SK-N-MC (cell line): Measurements from ENCODE around the gene RER1.

Experiments
- DNase-seq: peaks from one replicate; pipeline ENCODE4 v3.0.0-alpha.2; 2011; ENCODE audit warnings: low read depth, low spot score
- H3K27ac ChIP-seq: fragments of 200-600 bp; sonication (generic); 2 replicates; pipeline ENCODE4 v1.5.1; 2016; ENCODE audit warnings: mixed run types
- H3K36me3 ChIP-seq: fragments of 200-600 bp; sonication (generic); 2 replicates; pipeline ENCODE4 v1.6.1; 2017; ENCODE audit warnings: antibody characterized with exemption, low read length, mixed read lengths; ENCODE audit not compliant: insufficient read depth
- H3K4me3 ChIP-seq: fragments of 200-600 bp; sonication (generic); 2 replicates; pipeline ENCODE4 v1.5.1; 2016
- H3K9ac ChIP-seq: fragments of 200-600 bp; sonication (generic); 2 replicates; pipeline ENCODE4 v1.8.0; 2017; ENCODE audit warnings: mixed run types, mixed read lengths; ENCODE audit not compliant: insufficient read length
- H3K9me3 ChIP-seq: fragments of 200-600 bp; sonication (generic); 2 replicates; pipeline ENCODE4 v1.6.1; 2017; ENCODE audit warnings: low read depth, mild to moderate bottlenecking, antibody characterized with exemption, low read length, moderate library complexity, mixed read lengths
- EZH2 ChIP-seq: fragments of 200-600 bp; sonication (generic); IDR thresholded peaks from one replicate; pipeline ENCODE4 v1.6.1; 2017; ENCODE audit warnings: antibody characterized with exemption
- FOXP2 ChIP-seq: optimal IDR thresholded peaks from 2 replicates; pipeline ENCODE3; 2011; ENCODE audit warnings: mild to moderate bottlenecking, moderate library complexity; ENCODE audit not compliant: insufficient read depth; ENCODE audit errors: extremely low read length, control extremely low read depth
- POLR2AphosphoS5 ChIP-seq: IDR thresholded peaks from 2 replicates; pipeline ENCODE4 v1.6.1; 2012; ENCODE audit warnings: mild to moderate bottlenecking, low read depth, low read length, borderline replicate concordance

Gene RER1

DNA sequence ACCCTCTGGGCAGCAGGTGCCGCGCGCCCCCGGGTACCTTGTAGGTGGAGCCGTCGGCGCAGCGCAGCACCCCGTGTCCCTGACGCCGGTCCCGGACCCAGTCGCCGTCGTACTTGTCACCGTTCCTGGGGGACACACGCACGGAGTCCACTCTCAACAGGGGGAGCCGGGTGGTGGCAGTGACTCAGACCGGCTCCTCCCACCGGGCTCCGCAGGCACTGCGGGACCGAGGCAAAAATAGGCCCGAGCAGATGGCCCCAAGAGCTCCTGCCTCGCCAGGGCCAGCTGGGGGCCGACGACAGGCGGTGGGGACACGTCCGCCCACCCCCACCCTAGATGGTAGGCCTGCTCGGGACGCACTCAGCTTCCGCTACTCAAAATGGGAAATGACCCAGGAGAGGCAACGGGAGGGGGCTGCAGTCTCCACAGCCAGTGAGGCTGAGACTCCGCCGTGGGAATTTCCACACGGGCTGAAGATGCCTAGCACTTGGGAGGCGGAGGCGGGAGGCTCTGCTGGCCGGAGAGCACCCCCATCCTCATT lies 6.6 kb upstream of the RER1 start:
- Histone ChIP-seq H3K9ac (no peak overlapping the region), H3K4me3 (no peak overlapping the region), H3K36me3 (no peaks in the 10 kb centered on the region), H3K27ac (no peak overlapping the region), H3K9me3 (no peaks in the 10 kb centered on the region)
- TF ChIP-seq POLR2AphosphoS5 (no peak), FOXP2 (no peak), EZH2 (no peak)
- no peak for DNase-seq

GRCh38 chr1:2385606-2386280 lies 5.9 kb upstream of the RER1 start:
- H3K9me3 ChIP-seq: no peaks in the 10 kb centered on the region
- H3K9ac ChIP-seq: no peak overlapping the region
- H3K27ac ChIP-seq: no peak overlapping the region
- TF ChIP-seq EZH2 (no peak), FOXP2 (no peak), POLR2AphosphoS5 (no peak; the same call in 1 of the 2 replicates)
- no peak for DNase-seq
- H3K4me3 ChIP-seq: no peak overlapping the region
- no peaks in the 10 kb centered on the region for H3K36me3 ChIP-seq

GRCh38 chr1:2386636-2387611 lies 4.7 kb upstream of the RER1 start:
- H3K9ac ChIP-seq: no peak overlapping the region
- H3K36me3 ChIP-seq: no peaks in the 10 kb centered on the region
- TF ChIP-seq POLR2AphosphoS5 (no peak), EZH2 (no peak), FOXP2 (no peak)
- H3K4me3 ChIP-seq: no peak overlapping the region
- DNase-seq: no peak
- H3K27ac ChIP-seq: no peak overlapping the region
- H3K9me3 ChIP-seq: no peaks in the 10 kb centered on the region

GRCh38 chr1:2388004-2388913 lies 3.4 kb upstream of the RER1 start:
- Histone ChIP-seq H3K4me3 (no peak overlapping the region), H3K9me3 (no peaks in the 10 kb centered on the region), H3K27ac (no peak overlapping the region), H3K9ac (no peak overlapping the region), H3K36me3 (no peaks in the 10 kb centered on the region)
- no peak for TF ChIP-seq POLR2AphosphoS5
- no peak for TF ChIP-seq EZH2
- no peak for TF ChIP-seq FOXP2
- DNase-seq: no peak

- 0 out of 2 replicates have a peak overlapping the region, but pooled peaks have one; percentile 6 for H3K27ac ChIP-seq
- no peaks in the 10 kb centered on the region; the same call in 1 of the 2 replicates for H3K36me3 ChIP-seq
- H3K9me3 ChIP-seq: no peaks in the 10 kb centered on the region
- H3K9ac ChIP-seq: no peak overlapping the region
- DNase-seq: no peak
- no peak overlapping the region for H3K4me3 ChIP-seq
- TF ChIP-seq FOXP2 (no peak), EZH2 (no peak), POLR2AphosphoS5 (no peak)
Observed at GRCh38 chr1:2389644-2390043, 2.0 kb upstream of the RER1 start.

GRCh38 chr1:2391931-2392509 lies 379 bp downstream of the RER1 start:
- Histone ChIP-seq H3K9me3 (no peaks in the 10 kb centered on the region), H3K27ac (peak overlapping the region; percentile 42; the same call in 1 of the 2 replicates), H3K4me3 (peak overlapping the region; percentile 90), H3K36me3 (peaks cover 11% of the 10 kb centered on the region), H3K9ac (peak overlapping the region; percentile 95)
- DNase-seq: no peak
- TF ChIP-seq FOXP2: no peak
- TF ChIP-seq POLR2AphosphoS5: no peak
- TF ChIP-seq EZH2: no peak

GRCh38 chr1:2392686-2393085 lies 1.0 kb downstream of the RER1 start:
- peaks cover 13% of the 10 kb centered on the region for H3K36me3 ChIP-seq
- H3K27ac ChIP-seq: no peak overlapping the region
- peak overlapping the region; percentile 95 for H3K9ac ChIP-seq
- DNase-seq: no peak
- no peaks in the 10 kb centered on the region for H3K9me3 ChIP-seq
- H3K4me3 ChIP-seq: peak overlapping the region; percentile 90
- TF ChIP-seq POLR2AphosphoS5 (no peak), FOXP2 (no peak), EZH2 (no peak)
